ENCODE data around the gene C6orf120.
A peak's percentile ranks its signal among the peaks of the same experiment; 100 is the strongest.

C6orf120 gene

GRCh38 chr6:169669889-169670288 is 32.0 kb upstream of the C6orf120 start:
- H2BK12ac ChIP-seq (ENCODE audit: low read length), result no peak overlapping the region
- H2BK5ac ChIP-seq (ENCODE audit: low read depth, low read length, poor library complexity), result no peak overlapping the region
- no peak overlapping the region for H4K12ac ChIP-seq (ENCODE audit: low read depth, low read length)
- H3K14ac ChIP-seq (ENCODE audit: low read length), result no peak overlapping the region
- H3K4me2 ChIP-seq (ENCODE audit: low read length), result no peak overlapping the region
- H3K18ac ChIP-seq (ENCODE audit: low read length), result no peak overlapping the region
- H4K8ac ChIP-seq (ENCODE audit: low read depth, low read length), result no peak overlapping the region
- H4K91ac ChIP-seq (ENCODE audit: low read depth, low read length), result no peak overlapping the region
- H3K23ac ChIP-seq (ENCODE audit: low read length), result no peak overlapping the region
- no peaks in the 10 kb centered on the region for H3K79me2 ChIP-seq (ENCODE audit: control insufficient read depth, insufficient read depth, low read length, poor library complexity)
- H3K4me1 ChIP-seq (ENCODE audit: control insufficient read depth in 1 of 2, insufficient read depth in 2 of 2, low read length in 2 of 2), result no peaks in the 10 kb centered on the region
- H3K4ac ChIP-seq (ENCODE audit: low read depth, low read length), result no peak overlapping the region
- peaks cover 21 to 37% of the 10 kb centered on the region in 2 experiments for H3K36me3 ChIP-seq (ENCODE audit: control insufficient read depth in 1 of 2, insufficient read depth in 2 of 2, low read length in 2 of 2)
- no peak overlapping the region for H3K9ac ChIP-seq (ENCODE audit: low read length)
- WGBS (ENCODE audit: extremely low coverage, insufficient coverage, insufficient read length), result no CpG with 5 or more reads among the region's 7 CpGs
- no peaks in the 10 kb centered on the region for H3K9me3 ChIP-seq (ENCODE audit: insufficient read depth, low read depth, low read length)
- H3K27ac ChIP-seq (ENCODE audit: low read depth, low read length), result no peak overlapping the region
- H3K79me1 ChIP-seq (ENCODE audit: low read length), result no peaks in the 10 kb centered on the region
- DNase-seq, result no peak
- no peak overlapping the region for H2AFZ ChIP-seq (ENCODE audit: insufficient read depth, low read length, poor library complexity)
- H2BK120ac ChIP-seq (ENCODE audit: insufficient read depth, low read length, poor library complexity), result no peak overlapping the region
- no peak overlapping the region for H3K4me3 ChIP-seq (ENCODE audit: low read depth, low read length)
- H3K27me3 ChIP-seq (ENCODE audit: insufficient read depth, low read length), result no peaks in the 10 kb centered on the region
- no peak overlapping the region for H2AK5ac ChIP-seq (ENCODE audit: low read length)

- no peak overlapping the region for H2AK5ac ChIP-seq (ENCODE audit: low read length)
- H3K4ac ChIP-seq (ENCODE audit: low read depth, low read length), result no peak overlapping the region
- H3K4me1 ChIP-seq (ENCODE audit: control insufficient read depth in 1 of 2, insufficient read depth in 2 of 2, low read length in 2 of 2), result no peaks in the 10 kb centered on the region
- no peak overlapping the region for H3K14ac ChIP-seq (ENCODE audit: low read length)
- no peak overlapping the region for H4K91ac ChIP-seq (ENCODE audit: low read depth, low read length)
- H3K4me3 ChIP-seq (ENCODE audit: low read depth, low read length), result no peak overlapping the region
- H2BK12ac ChIP-seq (ENCODE audit: low read length), result no peak overlapping the region
- no peaks in the 10 kb centered on the region for H3K27me3 ChIP-seq (ENCODE audit: insufficient read depth, low read length)
- no peaks in the 10 kb centered on the region for H3K79me1 ChIP-seq (ENCODE audit: low read length)
- WGBS (ENCODE audit: extremely low coverage, insufficient coverage, insufficient read length), result no CpG with 5 or more reads among the region's 5 CpGs
- H2BK120ac ChIP-seq (ENCODE audit: insufficient read depth, low read length, poor library complexity), result no peak overlapping the region
- H3K18ac ChIP-seq (ENCODE audit: low read length), result no peak overlapping the region
- no peak overlapping the region for H3K9ac ChIP-seq (ENCODE audit: low read length)
- H4K12ac ChIP-seq (ENCODE audit: low read depth, low read length), result no peak overlapping the region
- no peak overlapping the region for H3K27ac ChIP-seq (ENCODE audit: low read depth, low read length)
- DNase-seq, result no peak
- no peak overlapping the region for H3K23ac ChIP-seq (ENCODE audit: low read length)
- no peak overlapping the region for H2AFZ ChIP-seq (ENCODE audit: insufficient read depth, low read length, poor library complexity)
- no peak overlapping the region for H4K8ac ChIP-seq (ENCODE audit: low read depth, low read length)
- no peaks in the 10 kb centered on the region for H3K79me2 ChIP-seq (ENCODE audit: control insufficient read depth, insufficient read depth, low read length, poor library complexity)
- H3K4me2 ChIP-seq (ENCODE audit: low read length), result no peak overlapping the region
- no peaks in the 10 kb centered on the region for H3K9me3 ChIP-seq (ENCODE audit: insufficient read depth, low read depth, low read length)
- H2BK5ac ChIP-seq (ENCODE audit: low read depth, low read length, poor library complexity), result no peak overlapping the region
- peaks cover 12 to 29% of the 10 kb centered on the region in 2 experiments for H3K36me3 ChIP-seq (ENCODE audit: control insufficient read depth in 1 of 2, insufficient read depth in 2 of 2, low read length in 2 of 2)
Observed at GRCh38 chr6:169671563-169671962, 30.4 kb upstream of the C6orf120 start.

- H3K4me1 ChIP-seq (ENCODE audit: control insufficient read depth in 1 of 2, insufficient read depth in 2 of 2, low read length in 2 of 2), result peaks cover 2 to 7% of the 10 kb centered on the region in 2 experiments
- H3K4ac ChIP-seq (ENCODE audit: low read depth, low read length), result no peak overlapping the region
- no peak overlapping the region for H3K14ac ChIP-seq (ENCODE audit: low read length)
- H3K9me3 ChIP-seq (ENCODE audit: insufficient read depth, low read depth, low read length), result peaks cover 3% of the 10 kb centered on the region
- H3K23ac ChIP-seq (ENCODE audit: low read length), result no peak overlapping the region
- no peak overlapping the region for H2AFZ ChIP-seq (ENCODE audit: insufficient read depth, low read length, poor library complexity)
- no peak overlapping the region for H3K27ac ChIP-seq (ENCODE audit: low read depth, low read length)
- DNase-seq, result no peak
- no CpG with 5 or more reads among the region's 3 CpGs for WGBS (ENCODE audit: extremely low coverage, insufficient coverage, insufficient read length)
- H3K4me2 ChIP-seq (ENCODE audit: low read length), result no peak overlapping the region
- no peak overlapping the region for H2BK5ac ChIP-seq (ENCODE audit: low read depth, low read length, poor library complexity)
- H2AK5ac ChIP-seq (ENCODE audit: low read length), result no peak overlapping the region
- H3K27me3 ChIP-seq (ENCODE audit: insufficient read depth, low read length), result no peaks in the 10 kb centered on the region
- H3K79me1 ChIP-seq (ENCODE audit: low read length), result peaks cover 2% of the 10 kb centered on the region
- peaks cover 2 to 12% of the 10 kb centered on the region in 2 experiments for H3K36me3 ChIP-seq (ENCODE audit: control insufficient read depth in 1 of 2, insufficient read depth in 2 of 2, low read length in 2 of 2)
- H4K12ac ChIP-seq (ENCODE audit: low read depth, low read length), result no peak overlapping the region
- no peak overlapping the region for H3K9ac ChIP-seq (ENCODE audit: low read length)
- no peak overlapping the region for H2BK120ac ChIP-seq (ENCODE audit: insufficient read depth, low read length, poor library complexity)
- H3K18ac ChIP-seq (ENCODE audit: low read length), result no peak overlapping the region
- no peak overlapping the region for H4K8ac ChIP-seq (ENCODE audit: low read depth, low read length)
- no peak overlapping the region for H3K4me3 ChIP-seq (ENCODE audit: low read depth, low read length)
- H4K91ac ChIP-seq (ENCODE audit: low read depth, low read length), result no peak overlapping the region
- H2BK12ac ChIP-seq (ENCODE audit: low read length), result no peak overlapping the region
- H3K79me2 ChIP-seq (ENCODE audit: control insufficient read depth, insufficient read depth, low read length, poor library complexity), result no peaks in the 10 kb centered on the region
Observed at GRCh38 chr6:169675011-169675410, 26.9 kb upstream of the C6orf120 start.

GRCh38 chr6:169677096-169677495 is 24.8 kb upstream of the C6orf120 start:
- Histone ChIP-seq H3K27ac (ENCODE audit: low read depth, low read length) (no peak overlapping the region), H4K8ac (ENCODE audit: low read depth, low read length) (no peak overlapping the region), H3K27me3 (ENCODE audit: insufficient read depth, low read length) (no peaks in the 10 kb centered on the region), H3K18ac (ENCODE audit: low read length) (no peak overlapping the region), H3K79me2 (ENCODE audit: control insufficient read depth, insufficient read depth, low read length, poor library complexity) (no peaks in the 10 kb centered on the region), H3K36me3 (ENCODE audit: control insufficient read depth in 1 of 2, insufficient read depth in 2 of 2, low read length in 2 of 2) (peaks cover 3 to 4% of the 10 kb centered on the region in 2 experiments), H3K4ac (ENCODE audit: low read depth, low read length) (no peak overlapping the region), H3K14ac (ENCODE audit: low read length) (no peak overlapping the region), H3K4me3 (ENCODE audit: low read depth, low read length) (no peak overlapping the region), H3K79me1 (ENCODE audit: low read length) (peaks cover 2% of the 10 kb centered on the region), H2BK5ac (ENCODE audit: low read depth, low read length, poor library complexity) (no peak overlapping the region), H2AFZ (ENCODE audit: insufficient read depth, low read length, poor library complexity) (no peak overlapping the region), H3K4me2 (ENCODE audit: low read length) (no peak overlapping the region), H3K23ac (ENCODE audit: low read length) (no peak overlapping the region), H3K4me1 (ENCODE audit: control insufficient read depth in 1 of 2, insufficient read depth in 2 of 2, low read length in 2 of 2) (peaks cover 2 to 7% of the 10 kb centered on the region in 2 experiments), H2BK12ac (ENCODE audit: low read length) (no peak overlapping the region), H4K91ac (ENCODE audit: low read depth, low read length) (no peak overlapping the region), H2AK5ac (ENCODE audit: low read length) (no peak overlapping the region), H2BK120ac (ENCODE audit: insufficient read depth, low read length, poor library complexity) (no peak overlapping the region), H3K9me3 (ENCODE audit: insufficient read depth, low read depth, low read length) (peaks cover 3% of the 10 kb centered on the region), H4K12ac (ENCODE audit: low read depth, low read length) (no peak overlapping the region), H3K9ac (ENCODE audit: low read length) (no peak overlapping the region)
- DNase-seq, result peak in 1 of 2 donors; percentile 8
- WGBS (ENCODE audit: extremely low coverage, insufficient coverage, insufficient read length), result no CpG with 5 or more reads among the region's 1 CpG

All from trophoblast cell (in vitro differentiated cells and primary cell).